GM23338 (cell line): ENCODE data around the gene PGBD5. TPM values are rescaled to one million over a fixed set of nuclear protein-coding genes. Genes with fewer than 3 reads are reported as not detected.

Experiments
- ATAC-seq: fragments of 200-7000 bp; cut with Tn5 transposase; 3 replicates; pipeline ENCODE4 v1.9.1; 2020
- DNase-seq: peaks from one replicate; pipeline ENCODE4 v3.0.0-alpha.2; 2015; ENCODE audit warnings: low spot score
- H2AFZ ChIP-seq: fragments of 200-600 bp; sonication (generic); 2 replicates; pipeline ENCODE4 v1.8.0; 2016; ENCODE audit warnings: antibody characterized with exemption, mild to moderate bottlenecking, moderate library complexity
- H3F3A ChIP-seq: fragments of 200-600 bp; sonication (generic); replicated peaks from 2 replicates; pipeline ENCODE4 v1.8.0; 2017; ENCODE audit warnings: antibody characterized with exemption, mixed run types, low read depth
- H3K27ac ChIP-seq: fragments of 200-600 bp; sonication (generic); 2 replicates; pipeline ENCODE4 v1.6.1; 2016; ENCODE audit warnings: low read depth
- H3K27me3 ChIP-seq: fragments of 200-600 bp; sonication (generic); 2 replicates; pipeline ENCODE4 v1.8.0; 2016; ENCODE audit warnings: mild to moderate bottlenecking, mixed run types, moderate library complexity; ENCODE audit not compliant: insufficient read depth
- H3K36me3 ChIP-seq: fragments of 200-600 bp; sonication (generic); 2 replicates; pipeline ENCODE4 v1.8.0; 2016; ENCODE audit warnings: mild to moderate bottlenecking; ENCODE audit not compliant: insufficient read depth
- H3K4me1 ChIP-seq: fragments of 200-600 bp; sonication (generic); 2 replicates; pipeline ENCODE4 v1.8.0; 2016; ENCODE audit warnings: mild to moderate bottlenecking, moderate library complexity; ENCODE audit not compliant: insufficient read depth
- H3K4me2 ChIP-seq: fragments of 200-600 bp; sonication (generic); 2 replicates; pipeline ENCODE4 v1.7.1; 2017; ENCODE audit warnings: mixed run types
- H3K4me3 ChIP-seq: fragments of 200-600 bp; sonication (generic); 2 replicates; pipeline ENCODE4 v1.6.1; 2016; ENCODE audit warnings: mixed run types
- H3K79me2 ChIP-seq: fragments of 200-600 bp; sonication (generic); replicated peaks from 2 replicates; pipeline ENCODE4 v1.8.0; 2017; ENCODE audit warnings: mild to moderate bottlenecking; ENCODE audit not compliant: insufficient read depth
- H3K9me2 ChIP-seq: fragments of 200-600 bp; sonication (generic); 2 replicates; pipeline ENCODE4 v1.8.0; 2017; ENCODE audit not compliant: insufficient read depth
- H4K20me1 ChIP-seq: fragments of 200-600 bp; sonication (generic); replicated peaks from 2 replicates; pipeline ENCODE4 v1.8.0; 2017; ENCODE audit warnings: mild to moderate bottlenecking; ENCODE audit not compliant: insufficient read depth
- H3K27ac Mint-ChIP-seq: 2 replicates; pipeline ENCODE4 v1.8.0; 2020; ENCODE audit warnings: inconsistent platforms, mild to moderate bottlenecking, moderate library complexity, mixed read lengths
- H3K27me3 Mint-ChIP-seq: 3 replicates; pipeline ENCODE4 v1.8.0; 2022; ENCODE audit warnings: low read depth, mild to moderate bottlenecking, moderate library complexity, mixed read lengths, inconsistent platforms; ENCODE audit not compliant: insufficient read depth, poor library complexity
- H3K36me3 Mint-ChIP-seq: 3 replicates; pipeline ENCODE4 v1.8.0; 2021; ENCODE audit warnings: low read depth, mild to moderate bottlenecking, inconsistent platforms, moderate library complexity, mixed read lengths
- H3K4me1 Mint-ChIP-seq: 3 replicates; pipeline ENCODE4 v1.8.0; 2020; ENCODE audit warnings: mild to moderate bottlenecking, inconsistent platforms, mixed read lengths
- H3K4me3 Mint-ChIP-seq: 3 replicates; pipeline ENCODE4 v1.8.0; 2021; ENCODE audit warnings: moderate library complexity, mild to moderate bottlenecking, inconsistent platforms, mixed read lengths
- H3K9me3 Mint-ChIP-seq: 3 replicates; pipeline ENCODE4 v1.8.0; 2020; ENCODE audit warnings: moderate library complexity, mild to moderate bottlenecking, inconsistent platforms, mixed read lengths
- CREB1 ChIP-seq: fragments of 250-450 bp; sonication (Bioruptor Pico); IDR thresholded peaks from 2 replicates; pipeline ENCODE4 v1.5.0; 2020; ENCODE audit warnings: low read depth, mild to moderate bottlenecking, moderate library complexity
- CTCF ChIP-seq, 2 experiments: fragments of 200-600 bp in 1 of 2; sonication (generic) in 1 of 2; conservative IDR thresholded peaks; 2 replicates each; pipeline versions ENCODE4 v1.5.1 to v1.6.1; 2016 to 2017; ENCODE audit warnings: antibody characterized with exemption in 2 of 2, low read depth in 2 of 2, mild to moderate bottlenecking in 2 of 2, moderate library complexity in 1 of 2
- ETS1 ChIP-seq: IDR thresholded peaks from 2 replicates; pipeline ENCODE4 v1.6.1; 2016; ENCODE audit warnings: antibody characterized with exemption
- EZH2 ChIP-seq: fragments of 200-600 bp; sonication (generic); IDR thresholded peaks from one replicate; pipeline ENCODE4 v1.8.0; 2017; ENCODE audit warnings: antibody characterized with exemption, mild to moderate bottlenecking, low read depth; ENCODE audit not compliant: unreplicated experiment
- EZH2phosphoT487 ChIP-seq: fragments of 200-600 bp; sonication (generic); IDR thresholded peaks from one replicate; pipeline ENCODE4 v1.8.1; 2018; ENCODE audit warnings: antibody characterized with exemption; ENCODE audit not compliant: unreplicated experiment
- JUNB ChIP-seq: IDR thresholded peaks from one replicate; pipeline ENCODE4 v1.6.1; 2016; ENCODE audit warnings: antibody characterized with exemption; ENCODE audit not compliant: unreplicated experiment
- NANOG ChIP-seq: IDR thresholded peaks from 2 replicates; pipeline ENCODE4 v1.6.1; 2016; ENCODE audit warnings: antibody characterized with exemption, borderline replicate concordance
- POLR2AphosphoS5 ChIP-seq: IDR thresholded peaks from 2 replicates; pipeline ENCODE4 v1.6.1; 2016; ENCODE audit warnings: antibody characterized with exemption, low read depth
- REST ChIP-seq: IDR thresholded peaks from one replicate; pipeline ENCODE4 v1.6.1; 2018; ENCODE audit warnings: antibody characterized with exemption; ENCODE audit not compliant: unreplicated experiment
- STAT1 ChIP-seq: IDR thresholded peaks from one replicate; pipeline ENCODE4 v1.6.1; 2016; ENCODE audit warnings: antibody characterized with exemption; ENCODE audit not compliant: unreplicated experiment
- ZNF114 ChIP-seq: fragments of 250-450 bp; sonication (Bioruptor Pico); IDR thresholded peaks from 2 replicates; pipeline ENCODE4 v1.5.0; 2020; ENCODE audit warnings: mild to moderate bottlenecking, moderate library complexity
- ZNF331 ChIP-seq: fragments of 250-450 bp; sonication (Bioruptor Pico); IDR thresholded peaks from 2 replicates; pipeline ENCODE4 v1.5.0; 2020; ENCODE audit warnings: low read depth, mild to moderate bottlenecking, moderate library complexity
- ZNF462 ChIP-seq: fragments of 250-450 bp; sonication (Bioruptor Pico); IDR thresholded peaks from 2 replicates; pipeline ENCODE4 v1.5.0; 2020; ENCODE audit warnings: mild to moderate bottlenecking, moderate library complexity
- polyA plus RNA-seq: library from polyadenylated mRNA; unstranded; fragments of >200 nt; fragmentation: Nextera tagmentation; extraction: Ambion mirVana; gene quantifications from 2 replicates; pipeline ENCODE4 v1.2.1, GENCODE V29; 2016
- total RNA-seq: library from RNA; depleted of rRNA; stranded (reverse); fragments of >200 nt; shearing (Covaris generic); gene quantifications from 2 replicates; pipeline ENCODE4 v1.2.3, GENCODE V29; 2014

Gene PGBD5
- total and polyA plus RNA-seq, 2 experiments from 2014 or later, result 3.4 to 16.6 TPM

GRCh38 chr1:230280906-230281413, 145.2 kb downstream of the PGBD5 start:
- DNase-seq (no peak), ATAC-seq (no peak)
- Mint-ChIP-seq H3K27me3 (peaks cover 13% of the 10 kb centered on the region), H3K27ac (no peak overlapping the region), H3K4me3 (no peak overlapping the region), H3K4me1 (peaks cover 40% of the 10 kb centered on the region), H3K36me3 (peaks cover 12% of the 10 kb centered on the region; the same call in 2 of the 3 replicates), H3K9me3 (no peaks in the 10 kb centered on the region)
- H3K9me2 ChIP-seq, result no peaks in the 10 kb centered on the region
- H3K4me2 ChIP-seq, result no peak overlapping the region
- H2AFZ ChIP-seq, result no peak overlapping the region
- peaks cover 15% of the 10 kb centered on the region for H3K4me1 ChIP-seq
- H4K20me1 ChIP-seq, result no peaks in the 10 kb centered on the region; the same call in 1 of the 2 replicates
- no peaks in the 10 kb centered on the region for H3K27me3 ChIP-seq
- TF ChIP-seq EZH2phosphoT487 (no peak), ETS1 (no peak), POLR2AphosphoS5 (no peak), EZH2 (no peak), STAT1 (no peak), ZNF462 (CRISPR knock-in tag) (no peak), CTCF (conservative IDR thresholded peaks at IDR 0.05; ENCODE audit: low read depth in 2 of 2) (no peak), CREB1 (no peak), ZNF331 (no peak), NANOG (no peak), REST (no peak), JUNB (no peak), ZNF114 (CRISPR knock-in tag) (no peak)
- no peak overlapping the region for H3K4me3 ChIP-seq
- peaks cover 9% of the 10 kb centered on the region; the same call in 1 of the 2 replicates for H3F3A ChIP-seq
- no peak overlapping the region for H3K27ac ChIP-seq
- no peaks in the 10 kb centered on the region for H3K79me2 ChIP-seq
- peaks cover under 1% of the 10 kb centered on the region for H3K36me3 ChIP-seq
